RKO (cell line): ENCODE results near the gene ALX3.
"Not testable (repeated sequence)": the region's sequence is repeated elsewhere in the genome, so short reads cannot be mapped to it uniquely, and the experiment has no call there.

Experiments
- DNase-seq: peaks from one replicate; pipeline ENCODE4 v3.0.0-alpha.2; 2016; ENCODE audit warnings: low spot score

ALX3 gene

GRCh38 chr1:110047463-110047862, 23.0 kb downstream of the ALX3 start:
- DNase-seq = no peak

GRCh38 chr1:110043016-110043415, 27.5 kb downstream of the ALX3 start:
- DNase-seq = no peak

GRCh38 chr1:110040548-110040947, 29.9 kb downstream of the ALX3 start:
- DNase-seq = no peak

GRCh38 chr1:110039641-110040040, 30.8 kb downstream of the ALX3 start:
- no peak for DNase-seq

- DNase-seq = no peak
Measured at GRCh38 chr1:110038271-110038670, 32.2 kb downstream of the ALX3 start.

- peak; percentile 70 for DNase-seq
Measured at GRCh38 chr1:110035236-110035752, 35.2 kb downstream of the ALX3 start.

GRCh38 chr1:110034451-110035235, 35.8 kb downstream of the ALX3 start, which contains the start of gene STRIP1:
STRIP1 (plus strand) TSS chr1:110034624; CDS start chr1:110034638, 14 bp downstream.
- peak; percentile 95 for DNase-seq

- no peak for DNase-seq
Measured at GRCh38 chr1:110034040-110034450, 36.4 kb downstream of the ALX3 start.

- no peak for DNase-seq
Measured at GRCh38 chr1:110033421-110033820, 37.1 kb downstream of the ALX3 start.

- no peak for DNase-seq
Measured at GRCh38 chr1:110032327-110032726, 38.1 kb downstream of the ALX3 start.

GRCh38 chr1:110030687-110031086, 39.8 kb downstream of the ALX3 start:
- not testable (repeated sequence) for DNase-seq

GRCh38 chr1:110024613-110025012, 45.9 kb downstream of the ALX3 start:
- no peak for DNase-seq

- no peak for DNase-seq
Measured at GRCh38 chr1:110021285-110021684, 49.2 kb downstream of the ALX3 start.

GRCh38 chr1:110019770-110020169, 50.7 kb downstream of the ALX3 start:
- DNase-seq = no peak

- DNase-seq = no peak
Measured at GRCh38 chr1:110018396-110018795, 52.1 kb downstream of the ALX3 start.

GRCh38 chr1:110017792-110018191, 52.7 kb downstream of the ALX3 start:
- DNase-seq = no peak

GRCh38 chr1:110012100-110012780, 58.2 kb downstream of the ALX3 start:
- no peak for DNase-seq

GRCh38 chr1:110011527-110012041, 58.9 kb downstream of the ALX3 start:
- peak; percentile 45 for DNase-seq
